ENCODE data around the gene AVPR2. TPM values are rescaled to one million over a fixed set of nuclear protein-coding genes. Genes with fewer than 3 reads are reported as not detected.

AVPR2 gene
- total and polyA plus RNA-seq, 10 of the 15 experiments (the other 5 are each of a cell fraction or from before 2014, with no cell fraction given) = 0.12 to 0.37 TPM; not detected in 8

DNA sequence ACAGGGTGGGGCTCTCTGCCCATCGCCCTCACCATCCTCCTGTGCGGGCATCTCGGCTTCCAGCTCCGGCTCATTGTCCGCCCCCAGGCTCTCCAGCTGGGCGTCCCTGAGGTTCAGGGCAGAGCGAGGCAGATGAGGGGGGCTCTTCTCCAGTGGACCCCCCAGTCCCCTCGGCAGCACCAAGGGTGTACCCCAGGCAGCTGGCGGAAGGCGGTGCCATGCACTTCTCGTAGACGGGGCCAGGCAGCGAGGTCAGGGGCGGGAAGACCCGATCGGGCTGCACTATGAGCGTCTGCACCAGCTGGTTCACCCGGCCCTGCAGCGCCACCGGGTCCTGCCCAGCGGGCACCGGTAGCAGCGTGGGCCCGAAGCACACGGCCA is 5.5 kb downstream of the AVPR2 start:
- no peaks in the 10 kb centered on the region for H4K20me1 ChIP-seq (ENCODE audit: control insufficient read depth, insufficient read depth)
- ChIA-PET POLR2A (interaction anchor here (0.6 kb wide), 1 partner anchor 66 kb away, joined by 6 read pairs; no protein-coding TSS in a partner anchor), CTCF (interaction anchor here (1.1 to 1.7 kb wide), 2 partner anchors 14 to 37 kb away, joined by 3 to 6 read pairs; no protein-coding TSS in a partner anchor), SMC1A (ENCODE audit: uncharacterized antibody, unreplicated experiment) (no interaction called here), RAD21 (ENCODE audit: unreplicated experiment) (interaction anchor here (1.0 kb wide), 1 partner anchor 13 kb away, joined by 3 read pairs; no protein-coding TSS in a partner anchor)
- FAIRE-seq = no peak
- no peak for DNase-seq (ENCODE audit: low read depth, low spot score)
- no peaks in the 10 kb centered on the region; a peak in 2 of 4 replicates for H3K36me3 ChIP-seq (ENCODE audit: control insufficient read depth in 2 of 2, insufficient read depth in 2 of 2, low read length in 1 of 2)
- no peak overlapping the region for H3K4me2 ChIP-seq (ENCODE audit: control insufficient read depth, insufficient read depth)
- intact Hi-C loops (cut with micrococcal nuclease; ENCODE audit: unreplicated experiment) (no loop called here), in situ Hi-C loops (cut with MboI) (no loop called here)
- WGBS (ENCODE audit: insufficient coverage, insufficient replicate concordance, low lambda C conversion rate, missing lambda C conversion rate) = 90% methylated on average over 22 of the region's 25 CpGs
- no peak overlapping the region for H3K4me3 ChIP-seq
- no peaks in the 10 kb centered on the region for H3K79me2 ChIP-seq (ENCODE audit: control insufficient read depth, insufficient read depth, low read length)
- H3K27me3 ChIP-seq (replicated peaks in 1 of 2; ENCODE audit: control insufficient read depth in 2 of 2, insufficient read depth in 2 of 2, low read length in 1 of 2) = no peaks in the 10 kb centered on the region
- H3K27ac ChIP-seq (ENCODE audit: control insufficient read depth, insufficient read depth) = no peak overlapping the region
- H3K9ac ChIP-seq (ENCODE audit: control insufficient read depth, insufficient read depth, low read length) = no peak overlapping the region
- no peak for ATAC-seq
- no peak overlapping the region for H2AFZ ChIP-seq (ENCODE audit: control insufficient read depth, low read depth, low read length)
- no peaks in the 10 kb centered on the region for H3K4me1 ChIP-seq (ENCODE audit: control insufficient read depth, insufficient read depth, low read length)
- no peaks in the 10 kb centered on the region for H3K9me3 ChIP-seq (replicated peaks; ENCODE audit: control insufficient read depth, insufficient read depth, low read length)
- TSS peak; percentile 34 for BruUV-seq (replicated peaks)
- TF ChIP-seq NR2F1 (conservative IDR thresholded peaks at IDR 0.05) = no peak
- TF ChIP-seq NKRF (conservative IDR thresholded peaks at IDR 0.05) = no peak
- no peak for TF ChIP-seq GATAD2B (conservative IDR thresholded peaks at IDR 0.05; ENCODE audit: low read depth)
- TF ChIP-seq HDAC6 (IDR thresholded peaks at IDR 0.05; ENCODE audit: unreplicated experiment) = no peak
- no peak for TF ChIP-seq MYB (IDR thresholded peaks at IDR 0.05; ENCODE audit: borderline replicate concordance, low read depth, low read length)
- TF ChIP-seq IRF4 (IDR thresholded peaks at IDR 0.05; ENCODE audit: low read depth, low read length) = no peak
- no peak for TF ChIP-seq CEBPZ (IDR thresholded peaks at IDR 0.05; ENCODE audit: low read depth, low read length)
- TF ChIP-seq, protein P1, sequence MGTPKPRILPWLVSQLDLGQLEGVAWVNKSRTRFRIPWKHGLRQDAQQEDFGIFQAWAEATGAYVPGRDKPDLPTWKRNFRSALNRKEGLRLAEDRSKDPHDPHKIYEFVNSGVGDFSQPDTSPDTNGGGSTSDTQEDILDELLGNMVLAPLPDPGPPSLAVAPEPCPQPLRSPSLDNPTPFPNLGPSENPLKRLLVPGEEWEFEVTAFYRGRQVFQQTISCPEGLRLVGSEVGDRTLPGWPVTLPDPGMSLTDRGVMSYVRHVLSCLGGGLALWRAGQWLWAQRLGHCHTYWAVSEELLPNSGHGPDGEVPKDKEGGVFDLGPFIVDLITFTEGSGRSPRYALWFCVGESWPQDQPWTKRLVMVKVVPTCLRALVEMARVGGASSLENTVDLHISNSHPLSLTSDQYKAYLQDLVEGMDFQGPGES (IDR thresholded peaks at IDR 0.05) = no peak
- TF ChIP-seq, protein P2, sequence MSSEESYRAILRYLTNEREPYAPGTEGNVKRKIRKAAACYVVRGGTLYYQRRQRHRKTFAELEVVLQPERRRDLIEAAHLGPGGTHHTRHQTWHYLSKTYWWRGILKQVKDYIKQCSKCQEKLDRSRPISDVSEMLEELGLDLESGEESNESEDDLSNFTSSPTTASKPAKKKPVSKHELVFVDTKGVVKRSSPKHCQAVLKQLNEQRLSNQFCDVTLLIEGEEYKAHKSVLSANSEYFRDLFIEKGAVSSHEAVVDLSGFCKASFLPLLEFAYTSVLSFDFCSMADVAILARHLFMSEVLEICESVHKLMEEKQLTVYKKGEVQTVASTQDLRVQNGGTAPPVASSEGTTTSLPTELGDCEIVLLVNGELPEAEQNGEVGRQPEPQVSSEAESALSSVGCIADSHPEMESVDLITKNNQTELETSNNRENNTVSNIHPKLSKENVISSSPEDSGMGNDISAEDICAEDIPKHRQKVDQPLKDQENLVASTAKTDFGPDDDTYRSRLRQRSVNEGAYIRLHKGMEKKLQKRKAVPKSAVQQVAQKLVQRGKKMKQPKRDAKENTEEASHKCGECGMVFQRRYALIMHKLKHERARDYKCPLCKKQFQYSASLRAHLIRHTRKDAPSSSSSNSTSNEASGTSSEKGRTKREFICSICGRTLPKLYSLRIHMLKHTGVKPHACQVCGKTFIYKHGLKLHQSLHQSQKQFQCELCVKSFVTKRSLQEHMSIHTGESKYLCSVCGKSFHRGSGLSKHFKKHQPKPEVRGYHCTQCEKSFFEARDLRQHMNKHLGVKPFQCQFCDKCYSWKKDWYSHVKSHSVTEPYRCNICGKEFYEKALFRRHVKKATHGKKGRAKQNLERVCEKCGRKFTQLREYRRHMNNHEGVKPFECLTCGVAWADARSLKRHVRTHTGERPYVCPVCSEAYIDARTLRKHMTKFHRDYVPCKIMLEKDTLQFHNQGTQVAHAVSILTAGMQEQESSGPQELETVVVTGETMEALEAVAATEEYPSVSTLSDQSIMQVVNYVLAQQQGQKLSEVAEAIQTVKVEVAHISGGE (CRISPR knock-in tag; IDR thresholded peaks at IDR 0.05) = no peak
- no peak for TF ChIP-seq NFIC (IDR thresholded peaks at IDR 0.05; ENCODE audit: low read depth, low read length)
